Measurements from ENCODE around the gene SBNO2.

GRCh38 chr19:1110809-1111640 is 63.0 kb downstream of the SBNO2 start:
- TF ChIP-seq EZH2 (IDR thresholded peaks at IDR 0.05; ENCODE audit: borderline replicate concordance, insufficient read depth, low read depth, low read length, poor library complexity, severe bottlenecking) = no peak
- TF ChIP-seq, protein P1, sequence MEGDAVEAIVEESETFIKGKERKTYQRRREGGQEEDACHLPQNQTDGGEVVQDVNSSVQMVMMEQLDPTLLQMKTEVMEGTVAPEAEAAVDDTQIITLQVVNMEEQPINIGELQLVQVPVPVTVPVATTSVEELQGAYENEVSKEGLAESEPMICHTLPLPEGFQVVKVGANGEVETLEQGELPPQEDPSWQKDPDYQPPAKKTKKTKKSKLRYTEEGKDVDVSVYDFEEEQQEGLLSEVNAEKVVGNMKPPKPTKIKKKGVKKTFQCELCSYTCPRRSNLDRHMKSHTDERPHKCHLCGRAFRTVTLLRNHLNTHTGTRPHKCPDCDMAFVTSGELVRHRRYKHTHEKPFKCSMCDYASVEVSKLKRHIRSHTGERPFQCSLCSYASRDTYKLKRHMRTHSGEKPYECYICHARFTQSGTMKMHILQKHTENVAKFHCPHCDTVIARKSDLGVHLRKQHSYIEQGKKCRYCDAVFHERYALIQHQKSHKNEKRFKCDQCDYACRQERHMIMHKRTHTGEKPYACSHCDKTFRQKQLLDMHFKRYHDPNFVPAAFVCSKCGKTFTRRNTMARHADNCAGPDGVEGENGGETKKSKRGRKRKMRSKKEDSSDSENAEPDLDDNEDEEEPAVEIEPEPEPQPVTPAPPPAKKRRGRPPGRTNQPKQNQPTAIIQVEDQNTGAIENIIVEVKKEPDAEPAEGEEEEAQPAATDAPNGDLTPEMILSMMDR (IDR thresholded peaks at IDR 0.05) = no peak
